Endothelial cell of umbilical vein (primary cell): Measurements from ENCODE around the gene TULP4.

Experiments
- EZH2 ChIP-seq: IDR thresholded peaks from 2 replicates; pipeline ENCODE4 v1.6.1; 2012; ENCODE audit warnings: borderline replicate concordance, low read depth, mild to moderate bottlenecking, moderate library complexity, low read length, inconsistent platforms; ENCODE audit not compliant: severe bottlenecking
- POLR2A ChIP-seq: IDR thresholded peaks from 2 replicates; pipeline ENCODE4 v1.6.1; 2012; ENCODE audit warnings: low read depth, mild to moderate bottlenecking, control low read depth, low read length
- TF ChIP-seq, protein P1 (sequence below), 2 donors: IDR thresholded peaks; 1 replicate in 1 of 2; 2 replicates in 1 of 2; pipeline ENCODE4 v1.5.1; 2011; ENCODE audit warnings: low read length in 2 of 2, mild to moderate bottlenecking in 2 of 2, moderate library complexity in 2 of 2, control low read depth in 1 of 2, inconsistent platforms in 1 of 2, low read depth in 1 of 2; ENCODE audit not compliant: insufficient read depth in 1 of 2; ENCODE audit errors: extremely low read depth in 1 of 2

DNA sequence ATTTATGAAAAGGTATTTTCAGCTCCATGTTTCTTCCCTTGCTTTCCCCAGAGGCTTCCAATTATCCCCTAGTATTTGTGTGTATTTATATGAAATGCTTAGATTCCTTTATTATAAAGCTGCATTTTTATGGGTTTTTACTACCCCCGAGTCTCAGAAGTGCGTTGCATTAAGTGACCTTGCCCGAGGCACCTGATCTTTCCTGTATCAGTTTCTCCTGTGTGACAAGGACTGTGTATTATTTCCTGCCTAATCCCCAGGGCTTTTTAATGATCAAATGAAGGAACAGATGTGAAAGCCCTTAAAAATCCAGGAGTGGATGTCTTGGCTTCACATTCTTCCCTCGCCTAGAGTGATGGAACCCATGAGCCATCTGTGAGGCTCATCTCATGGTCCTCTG is 118.8 kb downstream of the TULP4 start:
- TF ChIP-seq POLR2A (no peak), EZH2 (no peak)
- TF ChIP-seq, protein P1, sequence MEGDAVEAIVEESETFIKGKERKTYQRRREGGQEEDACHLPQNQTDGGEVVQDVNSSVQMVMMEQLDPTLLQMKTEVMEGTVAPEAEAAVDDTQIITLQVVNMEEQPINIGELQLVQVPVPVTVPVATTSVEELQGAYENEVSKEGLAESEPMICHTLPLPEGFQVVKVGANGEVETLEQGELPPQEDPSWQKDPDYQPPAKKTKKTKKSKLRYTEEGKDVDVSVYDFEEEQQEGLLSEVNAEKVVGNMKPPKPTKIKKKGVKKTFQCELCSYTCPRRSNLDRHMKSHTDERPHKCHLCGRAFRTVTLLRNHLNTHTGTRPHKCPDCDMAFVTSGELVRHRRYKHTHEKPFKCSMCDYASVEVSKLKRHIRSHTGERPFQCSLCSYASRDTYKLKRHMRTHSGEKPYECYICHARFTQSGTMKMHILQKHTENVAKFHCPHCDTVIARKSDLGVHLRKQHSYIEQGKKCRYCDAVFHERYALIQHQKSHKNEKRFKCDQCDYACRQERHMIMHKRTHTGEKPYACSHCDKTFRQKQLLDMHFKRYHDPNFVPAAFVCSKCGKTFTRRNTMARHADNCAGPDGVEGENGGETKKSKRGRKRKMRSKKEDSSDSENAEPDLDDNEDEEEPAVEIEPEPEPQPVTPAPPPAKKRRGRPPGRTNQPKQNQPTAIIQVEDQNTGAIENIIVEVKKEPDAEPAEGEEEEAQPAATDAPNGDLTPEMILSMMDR (IDR thresholded peaks at IDR 0.05; ENCODE audit: extremely low read depth in 1 of 2, insufficient read depth in 1 of 2, low read depth in 1 of 2, low read length in 2 of 2) = no peak
